ENCODE results near the gene IMPA2.
"Not testable (repeated sequence)": the region's sequence is repeated elsewhere in the genome, so short reads cannot be mapped to it uniquely, and the experiment has no call there.

The IMPA2 gene

GRCh38 chr18:12028674-12029073 lies 47.4 kb downstream of the IMPA2 start:
- FAIRE-seq (no peak), DNase-seq (ENCODE audit: insufficient read length, low spot score) (no peak)

GRCh38 chr18:12029786-12030584 lies 48.7 kb downstream of the IMPA2 start:
- no peak for FAIRE-seq
- no peak for TF ChIP-seq POLR2A (IDR thresholded peaks at IDR 0.05; ENCODE audit: low read depth, low read length)
- DNase-seq (ENCODE audit: insufficient read length, low spot score) = no peak

More at GRCh38 chr18:12028674-12029073, 47.4 kb downstream of the IMPA2 start:
- no peak for TF ChIP-seq POLR2A (IDR thresholded peaks at IDR 0.05; ENCODE audit: low read depth, low read length)

- no peak for FAIRE-seq
- DNase-seq (ENCODE audit: insufficient read length, low spot score) = no peak
Measured at GRCh38 chr18:12030670-12031069, 49.4 kb downstream of the IMPA2 start.

GRCh38 chr18:12031181-12031580 lies 49.9 kb downstream of the IMPA2 start:
- DNase-seq (ENCODE audit: insufficient read length, low spot score) (no peak), FAIRE-seq (no peak)
- no peak for TF ChIP-seq POLR2A (IDR thresholded peaks at IDR 0.05; ENCODE audit: low read depth, low read length)

More at GRCh38 chr18:12030670-12031069, 49.4 kb downstream of the IMPA2 start:
- TF ChIP-seq POLR2A (IDR thresholded peaks at IDR 0.05; ENCODE audit: low read depth, low read length) = no peak

GRCh38 chr18:12031846-12032245 lies 50.5 kb downstream of the IMPA2 start:
- FAIRE-seq (no peak), DNase-seq (ENCODE audit: insufficient read length, low spot score) (no peak)
- no peak for TF ChIP-seq POLR2A (IDR thresholded peaks at IDR 0.05; ENCODE audit: low read depth, low read length)

GRCh38 chr18:12032786-12033642 lies 51.7 kb downstream of the IMPA2 start:
- TF ChIP-seq POLR2A (IDR thresholded peaks at IDR 0.05; ENCODE audit: low read depth, low read length) = no peak
- no peak for DNase-seq (ENCODE audit: insufficient read length, low spot score)
- no peak for FAIRE-seq

GRCh38 chr18:12033643-12034025 lies 52.3 kb downstream of the IMPA2 start:
- FAIRE-seq = no peak
- no peak for DNase-seq (ENCODE audit: insufficient read length, low spot score)
- TF ChIP-seq POLR2A (IDR thresholded peaks at IDR 0.05; ENCODE audit: low read depth, low read length) = no peak

GRCh38 chr18:12034241-12035100 lies 53.2 kb downstream of the IMPA2 start:
- no peak for DNase-seq (ENCODE audit: insufficient read length, low spot score)
- no peak for FAIRE-seq
- no peak for TF ChIP-seq POLR2A (IDR thresholded peaks at IDR 0.05; ENCODE audit: low read depth, low read length)

- FAIRE-seq (no peak), DNase-seq (ENCODE audit: insufficient read length, low spot score) (no peak)
- TF ChIP-seq POLR2A (IDR thresholded peaks at IDR 0.05; ENCODE audit: low read depth, low read length) = no peak
Measured at GRCh38 chr18:12035481-12035880, 54.2 kb downstream of the IMPA2 start.

- TF ChIP-seq POLR2A (IDR thresholded peaks at IDR 0.05; ENCODE audit: low read depth, low read length) = no peak
- DNase-seq (ENCODE audit: insufficient read length, low spot score) (no peak), FAIRE-seq (no peak)
Measured at GRCh38 chr18:12036201-12036751, 55.0 kb downstream of the IMPA2 start.

GRCh38 chr18:12038082-12038638 lies 56.9 kb downstream of the IMPA2 start:
- no peak for DNase-seq (ENCODE audit: insufficient read length, low spot score)
- no peak for FAIRE-seq
- TF ChIP-seq POLR2A (IDR thresholded peaks at IDR 0.05; ENCODE audit: low read depth, low read length) = no peak

- no peak for TF ChIP-seq POLR2A (IDR thresholded peaks at IDR 0.05; ENCODE audit: low read depth, low read length)
- DNase-seq (ENCODE audit: insufficient read length, low spot score) = peak; percentile 85
- peak; percentile 77 for FAIRE-seq
Measured at GRCh38 chr18:12038639-12039539, 57.6 kb downstream of the IMPA2 start.

- not testable (repeated sequence) for FAIRE-seq; DNase-seq (ENCODE audit: insufficient read length, low spot score)
Measured at GRCh38 chr18:12039540-12039930, 58.2 kb downstream of the IMPA2 start.

Measured in H54 (cell line).